Keratinocyte (primary cell): ENCODE measurements around the gene IGFBP1. TPM values are rescaled to one million over a fixed set of nuclear protein-coding genes. Genes with fewer than 3 reads are reported as not detected.

Experiments used
- DNase-seq: peaks from one replicate; pipeline ENCODE4 v3.0.0-alpha.2; 2011; ENCODE audit warnings: low read depth, missing footprints, low spot score
- FAIRE-seq: peaks from 2 replicates; lab custom pipeline; 2011; peaks lifted over from hg19 to GRCh38; lab: Jason Lieb, UNC
- H2AFZ ChIP-seq: 2 replicates; pipeline ENCODE4 v1.6.0; 2012; ENCODE audit warnings: low read length, control low read depth, inconsistent platforms; ENCODE audit not compliant: control insufficient read depth
- H3K27ac ChIP-seq: 2 replicates; pipeline ENCODE4 v1.5.1; 2011; ENCODE audit warnings: low read length; ENCODE audit not compliant: control insufficient read depth, insufficient read depth
- H3K27me3 ChIP-seq: 3 replicates; pipeline ENCODE4 v1.6.0; 2011; ENCODE audit warnings: low read length; ENCODE audit not compliant: control insufficient read depth, insufficient read depth; ENCODE audit errors: extremely low read depth
- H3K36me3 ChIP-seq, 2 experiments: 2 replicates in 1 of 2; 3 replicates in 1 of 2; pipeline ENCODE4 v1.5.1; 2011; ENCODE audit warnings: low read length in 2 of 2, mild to moderate bottlenecking in 1 of 2; ENCODE audit not compliant: control insufficient read depth in 2 of 2, insufficient read depth in 2 of 2; ENCODE audit errors: extremely low read depth in 1 of 2
- H3K4me1 ChIP-seq: 3 replicates; pipeline ENCODE4 v1.5.1; 2011; ENCODE audit warnings: low read length; ENCODE audit not compliant: control insufficient read depth, insufficient read depth; ENCODE audit errors: extremely low read depth
- H3K4me2 ChIP-seq: 3 replicates; pipeline ENCODE4 v1.6.0; 2011; ENCODE audit warnings: low read depth, low read length; ENCODE audit not compliant: control insufficient read depth, insufficient read depth; ENCODE audit errors: extremely low read depth
- H3K4me3 ChIP-seq, 3 experiments: fragments of 200-600 bp in 1 of 3; sonication (generic) in 1 of 3; 2 replicates in 2 of 3; 3 replicates in 1 of 3; pipeline ENCODE4 v1.5.1; 2011 to 2016; ENCODE audit warnings: low read length in 3 of 3, mild to moderate bottlenecking in 3 of 3, control low read depth in 2 of 3, inconsistent platforms in 1 of 3, low read depth in 1 of 3, mixed read lengths in 1 of 3, mixed run types in 1 of 3, moderate library complexity in 1 of 3; ENCODE audit not compliant: control insufficient read depth in 2 of 3, insufficient read depth in 2 of 3; ENCODE audit errors: extremely low read depth in 1 of 3
- H3K79me2 ChIP-seq: 2 replicates; pipeline ENCODE4 v1.6.0; 2012; ENCODE audit warnings: low read length; ENCODE audit not compliant: control insufficient read depth, insufficient read depth
- H3K9ac ChIP-seq: 3 replicates; pipeline ENCODE4 v1.6.0; 2011; ENCODE audit warnings: low read length; ENCODE audit not compliant: control insufficient read depth, insufficient read depth; ENCODE audit errors: extremely low read depth
- H3K9me1 ChIP-seq: 3 replicates; pipeline ENCODE4 v1.6.0; 2011; ENCODE audit warnings: low read length; ENCODE audit not compliant: control insufficient read depth, insufficient read depth; ENCODE audit errors: extremely low read depth
- H3K9me3 ChIP-seq: 2 replicates; pipeline ENCODE4 v1.5.1; 2012; ENCODE audit warnings: low read depth, low read length; ENCODE audit not compliant: control insufficient read depth
- H4K20me1 ChIP-seq: 3 replicates; pipeline ENCODE4 v1.6.0; 2011; ENCODE audit warnings: low read length; ENCODE audit not compliant: control insufficient read depth, insufficient read depth; ENCODE audit errors: extremely low read depth
- CTCF ChIP-seq, 3 experiments: IDR thresholded peaks in 1 of 3; conservative IDR thresholded peaks in 1 of 3; optimal IDR thresholded peaks in 1 of 3; 2 replicates in 2 of 3; 3 replicates in 1 of 3; pipeline versions ENCODE3 to v1.5.1; 2011; ENCODE audit warnings: low read length in 3 of 3, mild to moderate bottlenecking in 3 of 3, moderate library complexity in 2 of 3, control low read depth in 1 of 3, inconsistent platforms in 1 of 3; ENCODE audit not compliant: insufficient read depth in 2 of 3; ENCODE audit errors: extremely low read depth in 1 of 3
- EZH2 ChIP-seq: IDR thresholded peaks from one replicate; pipeline ENCODE4 v1.6.1; 2012; ENCODE audit warnings: inconsistent platforms, mild to moderate bottlenecking, low read length, moderate library complexity
- dilution Hi-C: fragments of 300-500 bp; cut with MboI; formaldehyde crosslinking; loops from one replicate; pipeline ENCODE4 v1.7.0; 2020; ENCODE audit warnings: low sequenced_read_pairs; ENCODE audit not compliant: extremely low pct_ligation_motif_present
- polyA plus RNA-seq, 5 experiments: library from polyadenylated mRNA; depleted of rRNA in 3 of 5; stranded (reverse) in 3 of 5; stranded (forward) in 1 of 5; unstranded in 1 of 5; fragments of >200 nt; gene quantifications; 1 replicate in 1 of 5; 2 replicates in 3 of 5; 3 replicates in 1 of 5; pipeline versions ENCODE4 v1.2.1 to v1.2.3, GENCODE V29; 2011 to 2012; ENCODE audit warnings: missing spikeins in 2 of 5, low read depth in 1 of 5, low replicate concordance in 1 of 5

Gene IGFBP1
- polyA plus RNA-seq, 1 donor (not counting 4 experiments of a cell fraction or from before 2014, with no cell fraction given): not detected

DNA sequence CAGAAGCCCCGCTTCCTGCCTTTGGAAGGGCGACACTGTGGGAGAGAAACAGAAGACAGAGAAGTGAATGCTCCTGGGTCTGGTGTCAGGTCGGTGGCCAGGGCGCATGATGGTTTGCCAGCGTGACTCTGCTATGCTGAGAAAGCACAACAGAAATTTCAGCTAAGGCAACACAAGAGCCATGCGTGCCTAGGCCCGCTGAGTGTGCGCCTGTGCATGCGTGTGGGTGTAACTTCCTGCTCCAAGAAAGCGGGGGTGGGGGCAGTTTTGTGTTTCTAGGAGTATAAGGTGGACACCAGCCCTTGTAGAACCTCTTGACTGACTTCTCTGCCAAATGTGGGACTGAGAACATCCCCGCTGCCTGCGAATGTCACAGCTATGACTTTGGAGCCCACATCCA, 26.6 kb downstream of the IGFBP1 start:
- H3K4me2 ChIP-seq: no peak overlapping the region
- no peaks in the 10 kb centered on the region for H3K9me3 ChIP-seq
- no peaks in the 10 kb centered on the region for H3K36me3 ChIP-seq
- no peaks in the 10 kb centered on the region for H4K20me1 ChIP-seq
- H3K4me1 ChIP-seq: peaks cover 4% of the 10 kb centered on the region
- no peak for FAIRE-seq
- no peak for DNase-seq
- dilution Hi-C loops: no loop called here
- H3K9ac ChIP-seq: no peak overlapping the region
- no peak overlapping the region for H3K4me3 ChIP-seq
- peaks cover 25% of the 10 kb centered on the region for H3K27me3 ChIP-seq
- H2AFZ ChIP-seq: no peak overlapping the region
- no peak overlapping the region for H3K27ac ChIP-seq
- TF ChIP-seq EZH2 (no peak), CTCF (optimal IDR thresholded peaks at IDR 0.05 in 1 of 3, IDR thresholded peaks at IDR 0.05 in 1 of 3, conservative IDR thresholded peaks at IDR 0.05 in 1 of 3; ENCODE audit: extremely low read depth in 1 of 3, insufficient read depth in 2 of 3, low read length in 3 of 3) (no peak)
- H3K9me1 ChIP-seq: no peaks in the 10 kb centered on the region
- no peaks in the 10 kb centered on the region for H3K79me2 ChIP-seq

- DNase-seq (no peak), FAIRE-seq (no peak)
- Histone ChIP-seq H3K27ac (no peak overlapping the region), H3K27me3 (peaks cover 32% of the 10 kb centered on the region), H3K79me2 (no peaks in the 10 kb centered on the region), H3K9me1 (no peaks in the 10 kb centered on the region), H3K4me3 (no peak overlapping the region), H3K4me2 (no peak overlapping the region), H2AFZ (no peak overlapping the region), H4K20me1 (no peaks in the 10 kb centered on the region), H3K9ac (no peak overlapping the region), H3K4me1 (peaks cover 8% of the 10 kb centered on the region), H3K36me3 (no peaks in the 10 kb centered on the region), H3K9me3 (no peaks in the 10 kb centered on the region)
- TF ChIP-seq EZH2 (no peak), CTCF (optimal IDR thresholded peaks at IDR 0.05 in 1 of 3, IDR thresholded peaks at IDR 0.05 in 1 of 3, conservative IDR thresholded peaks at IDR 0.05 in 1 of 3; ENCODE audit: extremely low read depth in 1 of 3, insufficient read depth in 2 of 3, low read length in 3 of 3) (no peak)
- dilution Hi-C loops: no loop called here
Measured at GRCh38 chr7:45915606-45916005, 27.3 kb downstream of the IGFBP1 start.
